Stimulated activated CD8-positive, alpha-beta memory T cell treated with anti-CD3 and anti-CD28 coated beads, Interleukin-12 subunit alpha, Interleukin-12 subunit beta, amount 100 ng/mL, for 1 hour (primary cell): Measurements from ENCODE around the gene TBL1XR1.
A peak's percentile ranks its signal among the peaks of the same experiment; 100 is the strongest.

Experiments
- DNase-seq: peaks from one replicate; pipeline ENCODE4 v3.0.0-alpha.2; 2020; ENCODE audit warnings: low read depth

The TBL1XR1 gene

GRCh38 chr3:177197041-177197726 lies at the start of gene TBL1XR1:
TBL1XR1 (minus strand) TSS chr3:177197482; CDS start chr3:177064977, 132,505 bp downstream.
- peak; percentile 76 for DNase-seq

- DNase-seq, result no peak
These were observed 48.0 kb upstream of the TBL1XR1 start for GRCh38 chr3:177245250-177245649.

GRCh38 chr3:177244606-177245005 lies 47.3 kb upstream of the TBL1XR1 start:
- DNase-seq, result no peak

- no peak for DNase-seq
These were observed 41.5 kb upstream of the TBL1XR1 start for GRCh38 chr3:177238686-177239216.

- DNase-seq, result no peak
These were observed 39.9 kb upstream of the TBL1XR1 start for GRCh38 chr3:177237206-177237605.

GRCh38 chr3:177236704-177237103 lies 39.4 kb upstream of the TBL1XR1 start:
- DNase-seq, result no peak

- DNase-seq, result no peak
These were observed 36.8 kb upstream of the TBL1XR1 start for GRCh38 chr3:177234121-177234520.

GRCh38 chr3:177231242-177231641 lies 34.0 kb upstream of the TBL1XR1 start:
- DNase-seq, result no peak

- no peak for DNase-seq
These were observed 33.4 kb upstream of the TBL1XR1 start for GRCh38 chr3:177230641-177231040.

GRCh38 chr3:177229791-177230190 lies 32.5 kb upstream of the TBL1XR1 start:
- DNase-seq, result no peak

GRCh38 chr3:177228601-177229190 lies 31.4 kb upstream of the TBL1XR1 start:
- DNase-seq, result no peak

GRCh38 chr3:177224414-177224813 lies 27.1 kb upstream of the TBL1XR1 start:
- DNase-seq, result no peak

- DNase-seq, result no peak
These were observed 24.5 kb upstream of the TBL1XR1 start for GRCh38 chr3:177221744-177222143.

GRCh38 chr3:177220136-177220974 lies 23.1 kb upstream of the TBL1XR1 start:
- no peak for DNase-seq

GRCh38 chr3:177213801-177214535 lies 16.7 kb upstream of the TBL1XR1 start:
- no peak for DNase-seq

GRCh38 chr3:177212756-177213155 lies 15.5 kb upstream of the TBL1XR1 start:
- no peak for DNase-seq

- no peak for DNase-seq
These were observed 15.0 kb upstream of the TBL1XR1 start for GRCh38 chr3:177212278-177212610.

GRCh38 chr3:177211503-177212277 lies 14.4 kb upstream of the TBL1XR1 start:
- no peak for DNase-seq

GRCh38 chr3:177210744-177211502 lies 13.6 kb upstream of the TBL1XR1 start:
- DNase-seq, result no peak

GRCh38 chr3:177209509-177209908 lies 12.2 kb upstream of the TBL1XR1 start:
- no peak for DNase-seq

- no peak for DNase-seq
These were observed 11.5 kb upstream of the TBL1XR1 start for GRCh38 chr3:177208781-177209180.
